ENCODE data around the gene SLC12A6. TPM values are rescaled to one million over a fixed set of nuclear protein-coding genes. Genes with fewer than 3 reads are reported as not detected.
A peak's percentile ranks its signal among the peaks of the same experiment; 100 is the strongest.

Gene SLC12A6
- total and polyA plus RNA-seq, 11 donors, result 6.1 to 35.1 (median 23.0) TPM

DNA sequence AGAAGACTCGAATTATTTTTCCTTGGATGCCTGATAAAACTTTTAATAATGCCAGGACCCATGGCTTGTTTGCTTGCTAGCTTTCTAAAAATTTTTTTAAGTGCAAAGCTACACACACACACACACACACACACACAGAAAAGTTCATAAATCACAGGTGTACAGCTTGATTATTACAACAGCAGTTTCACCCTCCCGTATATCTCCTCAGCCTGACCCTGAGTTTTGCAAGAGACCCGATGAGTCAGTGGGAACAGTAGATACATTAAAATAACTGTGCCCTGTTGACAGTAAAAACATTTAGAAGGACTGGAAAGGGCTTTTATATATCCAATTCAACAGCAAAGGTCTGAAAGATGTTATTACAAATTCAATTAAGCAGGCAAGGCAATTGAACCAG lies 66.1 kb downstream of the SLC12A6 start:
- Histone ChIP-seq H3K27ac (peak overlapping the region in 3 of 12 donors; percentile 10 to 23 (median 13)), H3K36me3 (peaks cover 0 to 11% (median 3%) of the 10 kb centered on the region in 9 donors), H3K4me1 (peaks cover 0 to 6% (median under 1%) of the 10 kb centered on the region in 12 donors), H3K27me3 (no peaks in the 10 kb centered on the region), H3K4me3 (no peak overlapping the region), H3K9me3 (no peaks in the 10 kb centered on the region)
- intact Hi-C loops (cut with DNase I), result loop anchor here in 1 of 10 donors (10.0 kb wide), 1 partner anchor 53 kb away; no protein-coding TSS in a partner anchor
- ATAC-seq, result peak in 3 of 4 donors; percentile 67 to 87 (median 86)
- peak in 1 of 5 donors; percentile 33 for DNase-seq
- 61 to 69% (median 66%) methylated on average over 3 of the region's 3 CpGs for WGBS, 4 donors
- TF ChIP-seq, protein P1, sequence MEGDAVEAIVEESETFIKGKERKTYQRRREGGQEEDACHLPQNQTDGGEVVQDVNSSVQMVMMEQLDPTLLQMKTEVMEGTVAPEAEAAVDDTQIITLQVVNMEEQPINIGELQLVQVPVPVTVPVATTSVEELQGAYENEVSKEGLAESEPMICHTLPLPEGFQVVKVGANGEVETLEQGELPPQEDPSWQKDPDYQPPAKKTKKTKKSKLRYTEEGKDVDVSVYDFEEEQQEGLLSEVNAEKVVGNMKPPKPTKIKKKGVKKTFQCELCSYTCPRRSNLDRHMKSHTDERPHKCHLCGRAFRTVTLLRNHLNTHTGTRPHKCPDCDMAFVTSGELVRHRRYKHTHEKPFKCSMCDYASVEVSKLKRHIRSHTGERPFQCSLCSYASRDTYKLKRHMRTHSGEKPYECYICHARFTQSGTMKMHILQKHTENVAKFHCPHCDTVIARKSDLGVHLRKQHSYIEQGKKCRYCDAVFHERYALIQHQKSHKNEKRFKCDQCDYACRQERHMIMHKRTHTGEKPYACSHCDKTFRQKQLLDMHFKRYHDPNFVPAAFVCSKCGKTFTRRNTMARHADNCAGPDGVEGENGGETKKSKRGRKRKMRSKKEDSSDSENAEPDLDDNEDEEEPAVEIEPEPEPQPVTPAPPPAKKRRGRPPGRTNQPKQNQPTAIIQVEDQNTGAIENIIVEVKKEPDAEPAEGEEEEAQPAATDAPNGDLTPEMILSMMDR (IDR thresholded peaks at IDR 0.05), result no peak
- TF ChIP-seq POLR2A (IDR thresholded peaks at IDR 0.05), result no peak

DNA sequence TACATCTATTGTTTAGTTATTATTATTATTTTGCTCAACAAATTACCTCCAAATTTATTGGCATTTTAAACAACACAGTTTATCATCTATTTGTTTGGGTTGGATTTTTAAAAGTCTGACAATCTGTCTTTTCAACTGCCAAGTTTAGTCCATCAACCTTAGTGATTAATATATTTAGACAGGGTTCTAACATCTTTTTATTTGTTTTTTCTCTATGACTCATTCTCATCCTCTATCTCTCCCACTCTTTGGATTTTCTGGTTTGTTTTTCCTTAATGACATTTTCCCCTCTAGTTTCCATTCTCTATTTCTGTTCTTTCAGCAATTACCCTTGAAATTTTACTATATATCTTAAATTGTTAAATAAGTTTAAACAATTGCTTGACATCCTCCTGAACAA lies 70.8 kb downstream of the SLC12A6 start:
- no peak for ATAC-seq
- TF ChIP-seq, protein P1 (IDR thresholded peaks at IDR 0.05), result no peak
- no peak for TF ChIP-seq POLR2A (IDR thresholded peaks at IDR 0.05)
- DNase-seq, result no peak
- Histone ChIP-seq H3K4me3 (no peak overlapping the region), H3K36me3 (peaks cover 0 to 5% (median 0%) of the 10 kb centered on the region in 9 donors), H3K27ac (no peak overlapping the region), H3K9me3 (no peaks in the 10 kb centered on the region), H3K4me1 (peaks cover 0 to 10% (median 0%) of the 10 kb centered on the region in 12 donors), H3K27me3 (no peaks in the 10 kb centered on the region)
- intact Hi-C loops (cut with DNase I), result loop anchor here in 3 of 10 donors (10.0 kb wide), 1 partner anchor 68 kb away; the partner anchor contains the start of gene SLC12A6 (in 3 of the 3)

DNA sequence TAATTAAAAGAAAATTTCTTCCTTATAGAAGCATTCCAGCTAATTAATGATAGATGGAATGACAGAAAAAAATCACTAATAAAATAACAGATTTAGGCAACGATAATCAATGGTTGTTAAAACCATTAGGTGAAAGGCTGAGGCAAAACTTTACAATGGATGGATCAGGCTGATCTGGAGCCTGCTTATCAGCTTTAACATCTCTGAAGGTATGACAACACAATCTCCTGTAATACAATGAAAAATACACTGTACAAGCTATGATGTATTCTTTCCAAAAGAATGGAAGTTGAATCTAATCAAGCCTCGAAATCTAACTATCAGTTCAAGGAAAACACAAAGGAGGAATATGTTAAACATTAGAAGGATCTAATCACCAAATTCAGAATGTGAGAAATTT lies 73.5 kb downstream of the SLC12A6 start:
- intact Hi-C loops (cut with DNase I), result loop anchor here in 3 of 10 donors (10.0 kb wide), 1 partner anchor 71 kb away; the partner anchor contains the start of gene SLC12A6 (in 3 of the 3)
- H3K9me3 ChIP-seq, result no peaks in the 10 kb centered on the region
- no peak for DNase-seq

DNA sequence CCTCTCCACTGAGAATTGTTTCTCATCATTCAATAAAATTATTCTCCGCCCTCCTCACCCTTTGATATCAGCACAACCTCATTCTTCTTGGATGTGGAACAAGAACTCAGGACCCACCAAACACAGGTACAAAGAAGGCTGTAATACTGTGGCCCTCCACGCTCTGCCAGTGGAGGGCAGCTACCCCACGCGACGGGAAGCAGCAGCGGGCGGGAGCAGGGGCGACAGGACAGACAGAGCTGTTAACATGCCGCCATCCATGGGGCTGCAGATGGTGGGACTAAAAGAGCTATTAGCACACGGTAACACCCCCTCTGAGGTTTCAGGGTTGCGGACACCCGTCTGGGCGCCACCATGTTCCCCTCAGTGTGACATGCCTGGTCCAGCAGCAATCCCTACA lies 75.2 kb downstream of the SLC12A6 start:
- ATAC-seq, result no peak

More for the DNA sequence above, 73.5 kb downstream of the SLC12A6 start:
- TF ChIP-seq, protein P1 (IDR thresholded peaks at IDR 0.05), result no peak
- TF ChIP-seq POLR2A (IDR thresholded peaks at IDR 0.05), result no peak
- H3K27ac ChIP-seq, result no peak overlapping the region
- H3K36me3 ChIP-seq, result peaks cover 0 to 23% (median 0%) of the 10 kb centered on the region in 9 donors
- peaks cover 0 to 13% (median 0%) of the 10 kb centered on the region in 12 donors for H3K4me1 ChIP-seq
- WGBS, 4 donors, result 72 to 79% (median 76%) methylated on average over 2 of the region's 2 CpGs
- ATAC-seq, result no peak
- no peak overlapping the region for H3K4me3 ChIP-seq
- H3K27me3 ChIP-seq, result no peaks in the 10 kb centered on the region

More for the DNA sequence above, 75.2 kb downstream of the SLC12A6 start:
- Histone ChIP-seq H3K27ac (no peak overlapping the region), H3K36me3 (peaks cover 0 to 39% (median 12%) of the 10 kb centered on the region in 9 donors), H3K4me3 (no peak overlapping the region), H3K27me3 (no peaks in the 10 kb centered on the region), H3K4me1 (peaks cover 0 to 25% (median 0%) of the 10 kb centered on the region in 12 donors), H3K9me3 (no peaks in the 10 kb centered on the region)
- 91 to 99% (median 96%) methylated on average over 13 of the region's 13 CpGs for WGBS, 4 donors
- TF ChIP-seq, protein P1 (IDR thresholded peaks at IDR 0.05), result no peak
- no peak for TF ChIP-seq POLR2A (IDR thresholded peaks at IDR 0.05)
- intact Hi-C loops (cut with DNase I), result loop anchor here in 3 of 10 donors (10.0 kb wide), 1 partner anchor 72 kb away; the partner anchor contains the start of gene SLC12A6 (in 3 of the 3)
- DNase-seq, result no peak

All from heart left ventricle (tissue), 16 donors.